GM12874 (cell line): ENCODE results near the gene FAAP100.

ENCODE experiments used
- TF ChIP-seq, protein P1 (sequence below): IDR thresholded peaks from 2 replicates; pipeline ENCODE4 v1.5.1; 2011; ENCODE audit warnings: low read depth, mild to moderate bottlenecking, control low read depth, low read length, moderate library complexity; ENCODE audit not compliant: insufficient read depth

Gene FAAP100

DNA sequence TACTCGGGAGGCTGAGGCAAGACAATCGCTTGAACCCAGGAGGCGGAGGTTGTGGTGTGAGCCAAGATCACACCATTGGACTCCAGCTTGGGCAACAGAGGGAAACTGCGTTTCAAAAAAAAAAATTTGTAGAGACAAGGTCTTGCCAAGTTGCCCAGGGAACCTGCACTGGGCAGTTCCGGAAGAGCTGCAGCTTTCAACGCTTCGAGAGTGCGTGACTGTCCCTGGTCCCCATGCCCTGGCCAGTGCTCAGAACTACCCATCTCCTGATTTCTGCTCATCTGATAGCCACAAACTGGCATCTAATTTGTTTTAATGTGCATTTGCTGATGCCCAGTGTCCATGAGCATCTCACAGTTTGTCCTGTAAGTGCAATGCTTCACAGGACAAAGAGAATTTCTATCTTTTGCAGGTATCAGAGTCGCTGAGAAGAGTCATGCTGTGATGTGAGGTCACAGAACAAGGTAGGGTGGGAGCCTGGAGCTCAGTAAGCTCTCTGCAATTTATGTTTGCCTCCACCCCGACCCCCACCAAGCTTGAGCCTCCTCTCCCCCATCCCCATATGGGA lies 43.4 kb downstream of the FAAP100 start:
- TF ChIP-seq, protein P1, sequence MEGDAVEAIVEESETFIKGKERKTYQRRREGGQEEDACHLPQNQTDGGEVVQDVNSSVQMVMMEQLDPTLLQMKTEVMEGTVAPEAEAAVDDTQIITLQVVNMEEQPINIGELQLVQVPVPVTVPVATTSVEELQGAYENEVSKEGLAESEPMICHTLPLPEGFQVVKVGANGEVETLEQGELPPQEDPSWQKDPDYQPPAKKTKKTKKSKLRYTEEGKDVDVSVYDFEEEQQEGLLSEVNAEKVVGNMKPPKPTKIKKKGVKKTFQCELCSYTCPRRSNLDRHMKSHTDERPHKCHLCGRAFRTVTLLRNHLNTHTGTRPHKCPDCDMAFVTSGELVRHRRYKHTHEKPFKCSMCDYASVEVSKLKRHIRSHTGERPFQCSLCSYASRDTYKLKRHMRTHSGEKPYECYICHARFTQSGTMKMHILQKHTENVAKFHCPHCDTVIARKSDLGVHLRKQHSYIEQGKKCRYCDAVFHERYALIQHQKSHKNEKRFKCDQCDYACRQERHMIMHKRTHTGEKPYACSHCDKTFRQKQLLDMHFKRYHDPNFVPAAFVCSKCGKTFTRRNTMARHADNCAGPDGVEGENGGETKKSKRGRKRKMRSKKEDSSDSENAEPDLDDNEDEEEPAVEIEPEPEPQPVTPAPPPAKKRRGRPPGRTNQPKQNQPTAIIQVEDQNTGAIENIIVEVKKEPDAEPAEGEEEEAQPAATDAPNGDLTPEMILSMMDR = no peak

DNA sequence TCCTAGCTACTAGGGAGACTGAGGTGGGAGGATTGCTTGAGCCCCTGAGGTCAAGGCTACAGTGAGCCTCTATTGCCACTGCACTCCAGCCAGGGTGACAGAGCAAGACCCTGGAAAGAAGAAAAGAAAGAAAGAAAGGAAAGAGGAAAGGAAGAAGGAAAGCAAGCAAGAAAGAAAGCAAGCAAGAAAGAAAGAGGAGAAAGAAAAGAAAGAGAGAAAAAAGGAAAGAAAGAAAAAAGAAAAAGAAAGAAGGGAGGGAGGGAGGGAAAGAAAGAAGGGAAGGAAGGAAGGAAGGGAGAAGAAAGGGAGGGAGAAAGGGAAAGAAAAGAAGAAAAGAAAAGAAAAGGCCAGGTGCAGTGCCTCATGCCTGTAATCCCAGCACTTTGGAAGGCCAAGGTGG lies 48.5 kb downstream of the FAAP100 start:
- TF ChIP-seq, protein P1 = no peak

DNA sequence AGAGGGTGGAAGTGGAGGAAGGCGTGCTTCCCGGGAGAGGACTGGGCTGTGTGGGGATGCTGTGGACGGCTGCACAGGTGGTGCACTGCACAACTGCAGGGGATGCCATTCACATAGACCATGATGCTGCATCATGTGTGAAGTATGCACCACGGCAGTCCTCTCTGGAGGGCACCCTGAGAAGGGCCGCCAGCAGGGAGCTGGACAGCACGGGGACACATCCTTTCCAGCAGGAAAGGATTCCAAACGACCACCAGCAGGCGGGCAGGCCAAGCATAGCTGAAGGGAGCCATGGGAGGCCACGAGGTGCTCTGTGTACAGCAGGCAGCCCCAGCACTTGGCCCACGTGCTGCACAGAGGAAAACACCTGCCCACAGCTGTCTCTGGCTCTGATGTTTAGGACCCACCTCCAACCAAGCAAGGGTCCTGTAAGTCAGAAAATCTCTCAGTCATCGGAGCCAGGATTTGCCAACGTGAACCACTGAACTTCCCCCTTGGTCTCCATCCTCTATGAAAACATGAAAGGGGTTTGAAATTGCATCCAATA lies 49.6 kb downstream of the FAAP100 start:
- TF ChIP-seq, protein P1 = no peak

DNA sequence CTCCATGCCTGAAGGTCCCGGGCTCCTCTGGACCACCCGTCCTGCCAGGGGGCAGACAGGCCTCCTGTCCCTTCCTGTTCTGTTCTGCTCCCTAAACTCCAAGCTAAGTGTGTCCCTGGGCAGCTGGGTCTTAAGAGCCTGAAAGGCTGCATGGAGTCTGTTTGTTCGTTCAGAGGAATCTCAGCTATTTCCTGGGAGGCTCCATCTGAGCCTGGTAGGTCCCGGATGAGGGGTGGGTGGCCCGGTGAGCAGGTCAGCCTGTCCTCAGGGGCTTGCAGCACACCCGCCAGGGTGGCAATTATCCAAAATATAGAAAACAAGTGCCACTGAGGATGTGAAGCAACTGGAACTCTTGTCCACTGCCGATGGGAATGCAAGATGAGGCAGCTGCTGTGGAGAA lies 52.1 kb downstream of the FAAP100 start:
- TF ChIP-seq, protein P1 = no peak

DNA sequence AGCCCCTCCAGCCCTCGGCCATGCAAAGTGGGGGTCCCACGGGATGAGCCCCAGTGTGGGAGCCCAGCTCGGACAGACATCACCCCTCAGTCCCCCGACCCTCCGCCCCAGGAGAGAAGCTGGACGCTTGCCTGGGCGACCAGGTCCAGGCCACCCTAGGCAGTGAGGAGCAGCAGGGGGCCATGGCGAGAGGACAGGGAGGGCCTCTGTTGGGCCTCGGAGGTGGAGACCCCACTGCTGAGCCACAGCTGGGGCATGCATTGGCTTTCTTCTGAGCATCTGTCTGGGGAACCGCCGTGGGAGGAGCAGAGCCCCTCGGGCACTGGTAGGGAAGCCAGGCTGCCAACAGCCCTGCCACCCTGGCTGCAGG lies 52.6 kb downstream of the FAAP100 start:
- TF ChIP-seq, protein P1 = no peak

DNA sequence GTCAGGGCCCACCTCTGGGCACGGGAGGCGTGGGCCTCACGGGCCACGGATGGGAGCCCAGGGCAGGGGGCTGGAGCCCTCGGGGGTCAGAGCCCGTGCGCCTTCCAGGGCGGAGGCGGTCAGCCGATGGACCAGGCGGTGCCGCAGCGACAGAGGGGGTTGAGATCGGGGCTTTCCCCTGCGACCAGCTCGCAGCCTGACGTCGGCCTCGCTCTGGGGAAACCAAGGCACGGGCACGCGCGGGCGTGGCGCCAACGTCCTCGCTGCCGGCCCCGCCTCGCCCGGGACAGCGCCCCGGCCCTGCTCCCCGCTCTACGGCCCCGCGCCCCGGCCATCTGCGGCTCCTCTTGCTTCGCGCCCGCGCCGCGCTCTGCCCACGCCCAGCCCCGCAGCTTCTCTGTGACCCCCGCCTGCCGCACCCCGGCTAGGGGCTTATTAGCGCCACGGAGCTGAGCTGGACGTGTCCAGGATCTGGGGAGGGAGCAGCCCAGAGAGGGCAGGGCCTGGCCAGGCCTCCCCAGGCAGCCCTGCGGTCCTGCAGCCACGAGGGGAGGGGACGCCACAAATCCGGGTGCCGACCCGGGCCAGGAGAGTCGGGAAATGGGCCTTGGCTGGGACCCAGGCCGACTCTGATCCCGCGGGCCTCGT lies 53.1 kb downstream of the FAAP100 start:
- TF ChIP-seq, protein P1 = no peak

DNA sequence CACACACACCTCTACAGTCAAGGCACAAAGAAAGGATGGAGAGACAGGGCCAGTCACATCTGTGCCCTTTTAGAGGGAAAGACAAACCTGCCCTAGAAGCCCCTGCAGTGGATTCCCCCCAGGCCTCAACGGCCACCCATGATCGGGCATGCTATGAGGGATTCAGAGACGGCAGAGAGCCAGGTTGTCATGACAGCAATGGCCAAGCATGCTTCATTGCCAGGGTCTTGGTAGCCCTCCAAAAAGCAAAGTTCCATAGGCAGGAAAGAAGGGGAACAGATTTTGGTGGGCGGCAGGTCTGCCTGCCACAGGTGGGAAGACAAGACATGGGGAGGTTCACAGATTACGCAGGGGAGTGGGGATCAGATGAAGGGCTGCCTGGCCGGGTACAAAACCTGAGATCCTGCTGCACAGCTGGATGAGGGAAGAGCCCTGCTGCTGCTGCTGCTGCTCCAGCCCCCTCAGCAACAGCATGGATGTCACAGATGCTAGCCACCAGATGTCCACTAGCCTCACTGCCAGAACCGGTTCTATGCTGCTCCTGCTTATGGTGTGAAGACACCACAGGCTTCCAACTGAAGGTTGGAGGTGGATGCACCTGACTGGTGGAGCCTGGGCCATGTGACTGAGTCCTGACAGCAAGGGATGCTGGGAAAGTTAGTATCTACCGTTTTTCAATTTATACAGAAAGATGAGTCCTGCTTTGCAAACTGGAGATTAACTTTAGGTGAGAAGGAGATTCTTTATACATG lies 57.4 kb downstream of the FAAP100 start:
- TF ChIP-seq, protein P1 = no peak
